ENCODE results near the gene TTC9B.

TTC9B gene

GRCh38 chr19:40216013-40216776, 2.0 kb downstream of the TTC9B start:
- peak overlapping the region; percentile 52; the same call in 1 of the 2 replicates for H3K27ac ChIP-seq
- TF ChIP-seq ZFX (IDR thresholded peaks at IDR 0.05) (no peak), CTCF (conservative IDR thresholded peaks at IDR 0.05) (no peak)

- H3K27ac ChIP-seq, result no peak overlapping the region
- TF ChIP-seq CTCF (conservative IDR thresholded peaks at IDR 0.05) (no peak), ZFX (IDR thresholded peaks at IDR 0.05) (no peak)
These were observed 3.2 kb downstream of the TTC9B start for GRCh38 chr19:40214936-40215335.

- TF ChIP-seq CTCF (conservative IDR thresholded peaks at IDR 0.05), result no peak
- no peak for TF ChIP-seq ZFX (IDR thresholded peaks at IDR 0.05)
- H3K27ac ChIP-seq, result no peak overlapping the region
These were observed 4.2 kb downstream of the TTC9B start for GRCh38 chr19:40213882-40214570.

GRCh38 chr19:40213251-40213829, 4.8 kb downstream of the TTC9B start:
- TF ChIP-seq ZFX (IDR thresholded peaks at IDR 0.05) (no peak), CTCF (conservative IDR thresholded peaks at IDR 0.05) (no peak)
- no peak overlapping the region for H3K27ac ChIP-seq

- no peak for TF ChIP-seq ZFX (IDR thresholded peaks at IDR 0.05)
- no peak for TF ChIP-seq CTCF (conservative IDR thresholded peaks at IDR 0.05)
- no peak overlapping the region for H3K27ac ChIP-seq
These were observed 7.3 kb downstream of the TTC9B start for GRCh38 chr19:40210889-40211288.

- no peak overlapping the region for H3K27ac ChIP-seq
These were observed 9.6 kb downstream of the TTC9B start for GRCh38 chr19:40208602-40209001.

More at GRCh38 chr19:40208602-40209001, 9.6 kb downstream of the TTC9B start:
- TF ChIP-seq ZFX (IDR thresholded peaks at IDR 0.05) (no peak), CTCF (conservative IDR thresholded peaks at IDR 0.05) (no peak)
